Measurements from ENCODE around the gene MSANTD2.

MSANTD2 gene

GRCh38 chr11:124745270-124745834 lies 54.9 kb downstream of the MSANTD2 start:
- TF ChIP-seq CTCF (conservative IDR thresholded peaks at IDR 0.05; ENCODE audit: low read depth, low read length) = no peak
- DNase-seq (ENCODE audit: low read depth) = no peak
- peak overlapping the region; percentile 73 for H3K4me3 ChIP-seq (ENCODE audit: low read depth, low read length)

GRCh38 chr11:124743050-124743449 lies 57.2 kb downstream of the MSANTD2 start:
- no peak overlapping the region for H3K4me3 ChIP-seq (ENCODE audit: low read depth, low read length)
- DNase-seq (ENCODE audit: low read depth) = no peak
- no peak for TF ChIP-seq CTCF (conservative IDR thresholded peaks at IDR 0.05; ENCODE audit: low read depth, low read length)

GRCh38 chr11:124742555-124742954 lies 57.7 kb downstream of the MSANTD2 start:
- DNase-seq (ENCODE audit: low read depth) = no peak
- TF ChIP-seq CTCF (conservative IDR thresholded peaks at IDR 0.05; ENCODE audit: low read depth, low read length) = no peak
- no peak overlapping the region for H3K4me3 ChIP-seq (ENCODE audit: low read depth, low read length)

- peak; percentile 62 for TF ChIP-seq CTCF (conservative IDR thresholded peaks at IDR 0.05; ENCODE audit: low read depth, low read length)
- DNase-seq (ENCODE audit: low read depth) = peak; percentile 27
- peak overlapping the region; percentile 55 for H3K4me3 ChIP-seq (ENCODE audit: low read depth, low read length)
Observed at GRCh38 chr11:124740277-124740882, 59.8 kb downstream of the MSANTD2 start.

DNA sequence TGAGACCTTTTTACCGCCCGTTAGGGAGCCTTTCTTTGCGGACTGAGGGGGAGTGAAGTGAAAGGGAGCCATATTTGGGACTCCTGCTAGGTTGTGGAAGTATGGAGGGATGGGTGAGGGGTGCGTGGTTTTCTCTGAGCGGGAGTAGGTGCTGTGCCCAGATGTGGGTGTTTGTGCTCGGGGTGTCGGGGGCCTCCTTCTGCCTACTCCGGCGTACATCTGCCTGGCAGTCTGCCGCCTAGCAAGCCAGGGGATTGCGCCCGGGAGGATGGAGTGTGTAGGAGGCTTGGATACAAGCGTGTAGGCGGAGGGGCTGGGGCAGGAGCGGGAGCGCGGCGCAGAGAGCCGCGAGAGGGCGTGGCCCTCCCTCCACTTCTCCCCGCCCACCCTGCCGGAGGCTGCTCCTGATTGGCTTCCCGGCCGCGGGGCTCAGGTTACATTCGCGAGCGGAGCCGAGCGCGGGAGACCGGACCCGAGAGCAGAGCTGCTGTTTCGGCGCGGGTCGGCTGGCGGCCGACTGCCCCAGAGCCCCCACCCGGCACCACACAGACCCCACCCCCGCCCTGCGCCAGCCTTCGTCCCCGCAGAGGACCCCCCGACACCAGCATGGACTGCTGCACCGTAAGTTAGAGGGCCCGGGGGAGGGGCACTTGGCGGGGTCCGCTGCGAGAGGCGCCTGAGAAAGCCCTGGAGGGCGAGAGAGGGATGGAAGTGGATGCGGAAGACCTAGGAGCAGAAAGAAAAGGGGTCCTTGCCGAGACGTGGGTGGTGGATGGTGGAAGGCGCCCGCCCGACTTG lies 60.5 kb downstream of the MSANTD2 start, which contains the start of gene NRGN:
TSS of gene NRGN (plus strand) at position 464 of the 798 bp plus-strand sequence. CDS start at position 607, 143 bp downstream.
- DNase-seq (ENCODE audit: low read depth) = peak; percentile 89
- peak within 1 kb of the TSS; percentile 58 for H3K4me3 ChIP-seq (ENCODE audit: low read depth, low read length)
- no peak for TF ChIP-seq CTCF (conservative IDR thresholded peaks at IDR 0.05; ENCODE audit: low read depth, low read length)

- no peak for TF ChIP-seq CTCF (conservative IDR thresholded peaks at IDR 0.05; ENCODE audit: low read depth, low read length)
- DNase-seq (ENCODE audit: low read depth) = no peak
- H3K4me3 ChIP-seq (ENCODE audit: low read depth, low read length) = peak overlapping the region; percentile 58
Observed at GRCh38 chr11:124738713-124739478, 61.3 kb downstream of the MSANTD2 start.
